T-helper 1 cell treated with Interleukin-12 subunit alpha and Interleukin-12 subunit beta and Interleukin-4 antibody, amounts not matched to agents 30 ng/mL and 1 ng/mL, for 36 hours (primary cell): ENCODE results near the gene ALDH1L2. TPM values are rescaled to one million over a fixed set of nuclear protein-coding genes. Genes with fewer than 3 reads are reported as not detected.

Experiments used
- intact Hi-C: fragments of 100-400 bp; cut with micrococcal nuclease; formaldehyde crosslinking; loops from one replicate; pipeline ENCODE4 v1.15.1; 2024
- total RNA-seq: library from RNA; stranded (reverse); gene quantifications from 2 replicates; pipeline ENCODE4 v1.2.3, GENCODE V29; 2022

The ALDH1L2 gene
- total RNA-seq, 1 donor from 2014 or later: 0.78 TPM

DNA sequence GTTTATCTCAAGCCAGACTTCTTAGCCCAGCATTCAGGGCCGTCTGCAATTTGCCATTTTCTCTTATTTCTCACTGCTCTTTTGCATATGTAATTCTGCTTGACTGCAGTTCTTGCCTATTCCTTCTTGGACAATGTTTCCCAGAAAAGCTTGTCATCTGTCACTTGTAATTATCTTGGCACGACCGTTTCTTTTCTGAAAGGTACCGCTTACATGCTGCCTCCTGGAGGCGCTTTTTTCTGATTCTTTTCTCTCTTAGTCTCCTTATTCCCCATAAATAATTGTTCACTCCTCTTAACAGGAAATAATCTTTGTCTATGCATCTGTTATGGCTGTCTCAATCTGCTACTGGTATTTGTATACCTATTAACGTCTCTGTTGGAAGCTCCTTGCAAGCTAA, 1.2 kb upstream of the ALDH1L2 start:
- intact Hi-C loops: loop anchor here (2.0 kb wide), 1 partner anchor 1245 kb away; the partner anchor contains the start of gene NT5DC3

DNA sequence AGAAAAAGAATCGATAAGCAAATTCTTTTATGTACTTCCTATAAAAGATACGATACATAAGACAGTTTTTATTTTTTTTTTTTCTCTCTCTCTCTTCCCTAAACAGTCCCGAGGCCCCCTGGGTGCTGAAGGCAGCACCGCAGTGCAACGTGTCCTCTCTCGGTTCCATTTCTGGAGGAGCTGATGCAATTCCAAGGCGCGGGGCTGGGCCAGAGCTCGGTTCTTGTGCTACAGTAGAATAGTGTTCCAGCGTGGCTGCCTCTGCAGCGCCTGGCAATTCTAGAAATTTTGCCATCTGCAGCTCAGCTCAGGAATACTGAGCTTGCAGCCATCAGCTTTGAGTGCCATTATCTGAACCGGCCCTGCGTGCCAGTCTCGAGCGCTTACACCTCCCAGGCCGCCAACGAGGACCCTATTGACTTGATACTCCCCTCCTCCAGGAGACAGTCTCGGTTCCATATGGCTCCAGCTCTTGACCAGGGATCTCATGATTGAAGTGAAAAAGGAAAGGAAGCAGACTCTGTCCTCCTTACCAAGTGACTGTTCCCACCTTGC, 630 bp downstream of the ALDH1L2 start:
- intact Hi-C loops: loop anchor here (1.0 to 2.0 kb wide), 3 partner anchors 24 to 1243 kb away; partner anchors contain the start of genes NOPCHAP1, NT5DC3 and WASHC4

DNA sequence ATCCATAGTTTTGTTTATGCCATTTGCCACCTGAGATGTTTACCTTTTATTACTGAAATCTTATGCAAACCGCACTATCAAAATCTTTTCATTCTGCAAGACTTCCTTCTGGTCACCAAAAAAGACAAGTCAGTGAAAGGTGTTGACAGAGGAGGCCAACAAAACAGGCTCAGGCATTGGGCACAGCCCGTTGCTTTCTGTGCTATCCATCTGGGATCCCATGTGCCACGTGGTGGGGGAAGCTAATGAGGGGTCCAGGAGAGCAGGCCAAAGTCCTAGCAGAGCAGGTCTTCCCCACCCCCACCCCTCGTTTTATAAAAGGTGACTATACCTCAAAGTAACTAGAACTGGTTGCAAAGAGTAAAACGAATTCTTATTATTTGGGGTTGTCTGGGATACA, 1.2 kb downstream of the ALDH1L2 start:
- intact Hi-C loops: no loop called here

DNA sequence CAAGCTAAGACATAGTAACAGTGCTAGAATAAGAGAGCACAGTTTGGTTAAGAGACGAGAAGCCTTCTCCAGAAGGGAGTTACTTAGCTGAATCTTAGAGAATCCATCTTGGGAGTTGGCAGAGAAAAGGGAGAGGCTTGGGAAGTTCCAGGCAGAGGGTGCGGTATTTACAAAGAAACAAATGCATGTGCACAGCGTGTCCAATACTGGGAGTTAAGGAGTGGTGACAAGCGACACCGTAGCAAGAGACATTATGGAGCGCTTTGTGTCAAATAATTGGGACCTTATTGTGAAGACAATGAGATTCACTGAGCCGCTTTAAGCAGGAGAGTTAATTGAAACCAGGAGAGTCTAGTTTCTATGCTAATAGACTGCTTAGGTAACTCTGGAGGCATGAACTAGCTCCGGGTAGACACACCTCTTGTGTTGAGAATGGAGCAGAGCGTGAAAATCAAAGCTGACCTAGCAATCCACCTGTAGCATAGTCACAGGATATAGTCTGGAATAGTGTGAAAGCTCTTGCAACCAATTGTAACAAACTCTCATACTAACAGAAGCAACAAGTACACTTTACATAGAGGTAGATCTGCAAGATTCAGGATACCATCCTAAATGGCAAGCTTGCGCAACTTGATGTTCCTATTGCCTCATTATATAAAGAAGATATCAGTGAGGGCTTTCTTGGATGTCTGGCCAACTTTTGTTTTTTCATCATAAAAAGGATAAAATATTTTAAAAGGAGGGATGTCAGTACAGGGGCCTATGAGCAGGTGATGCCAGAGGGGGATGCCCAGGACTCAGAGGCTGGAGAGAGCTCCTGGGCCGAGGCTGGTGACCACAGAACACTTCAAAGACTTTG, 5.3 kb downstream of the ALDH1L2 start:
- intact Hi-C loops: no loop called here

DNA sequence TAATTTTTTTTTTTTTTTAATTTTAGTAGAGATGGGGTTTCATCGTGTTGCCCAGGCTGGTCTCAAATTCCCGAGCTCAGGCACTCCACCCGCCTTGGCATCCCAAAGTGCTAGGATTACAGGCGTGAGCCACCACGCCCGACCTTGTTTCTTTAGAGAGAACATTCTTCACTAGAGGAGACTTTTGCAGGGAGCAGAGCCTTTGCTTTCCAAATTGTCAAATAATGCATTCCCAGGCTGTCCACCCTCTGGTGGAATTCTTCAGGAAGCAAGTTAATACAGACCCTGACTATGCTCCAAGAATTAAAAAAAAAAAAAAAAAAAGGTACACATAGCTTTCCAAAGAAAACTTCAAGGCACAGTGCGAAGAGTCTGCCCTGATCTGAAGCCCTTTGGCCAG, 6.8 kb downstream of the ALDH1L2 start:
- intact Hi-C loops: no loop called here

DNA sequence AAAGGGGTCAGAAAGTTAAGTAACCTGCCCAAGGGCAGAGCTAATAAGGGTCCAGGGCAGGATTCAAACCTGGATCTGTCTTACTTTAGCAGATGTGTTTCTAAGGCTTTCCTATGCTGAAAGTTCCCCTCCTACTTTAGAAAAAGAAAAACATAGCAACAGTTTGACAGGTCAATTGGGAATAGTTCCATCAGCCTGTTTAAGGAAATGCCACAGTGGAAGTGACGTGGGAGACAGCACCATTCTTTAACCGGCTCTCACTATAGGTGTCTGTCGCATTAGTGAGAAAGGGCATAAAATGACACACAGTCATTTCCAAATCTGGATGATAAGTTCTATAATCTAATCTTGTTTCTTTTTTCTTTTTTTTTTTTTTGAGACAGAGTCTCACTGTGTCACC, 7.3 kb downstream of the ALDH1L2 start:
- intact Hi-C loops: no loop called here

DNA sequence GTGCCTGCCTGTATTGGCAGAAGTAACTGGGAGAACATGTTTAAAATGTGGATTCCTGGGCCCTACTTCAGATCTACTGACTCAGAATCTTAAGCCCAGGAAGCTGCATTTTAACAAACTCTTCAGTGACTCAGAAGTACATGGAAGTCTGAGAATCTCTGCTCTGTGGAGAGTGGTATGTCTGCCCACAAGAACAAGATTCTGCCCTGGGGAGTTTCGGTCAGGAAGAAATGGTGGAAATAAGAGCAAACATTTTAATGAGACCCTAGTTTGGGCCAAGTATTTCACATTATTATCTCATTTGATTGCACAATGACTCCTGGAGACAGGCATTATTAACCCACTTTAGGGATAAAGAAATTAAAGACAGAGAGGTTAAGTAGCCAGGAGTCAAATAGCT, 8.2 kb downstream of the ALDH1L2 start:
- intact Hi-C loops: no loop called here

DNA sequence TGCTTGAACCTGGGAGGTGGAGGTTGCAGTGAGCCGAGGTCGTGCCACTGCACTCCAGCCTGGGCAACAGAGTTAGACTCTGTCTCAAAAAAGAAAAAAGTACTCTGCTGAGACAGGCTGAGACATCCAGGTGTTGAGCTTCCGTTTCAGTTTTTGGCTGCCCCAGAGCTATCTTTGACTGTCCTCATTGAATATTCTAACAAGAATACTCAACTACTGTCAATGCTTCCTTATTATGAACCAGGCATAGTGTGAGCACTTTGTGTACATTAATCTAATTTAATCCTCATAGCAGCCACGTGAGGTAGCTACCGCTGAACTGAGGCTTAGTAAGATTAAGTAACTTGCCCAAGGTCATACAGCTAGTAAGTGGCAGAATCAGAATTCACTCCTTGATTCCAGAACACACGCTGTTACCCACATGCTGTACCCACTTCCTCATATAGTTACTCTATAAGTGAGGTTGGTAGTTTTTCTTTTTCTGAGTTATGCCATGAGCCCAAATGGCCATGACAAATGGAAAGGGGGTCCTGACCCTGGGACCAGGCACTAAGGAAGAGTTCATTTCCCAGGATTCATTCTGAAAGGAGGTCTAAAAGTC, 11.3 kb downstream of the ALDH1L2 start:
- intact Hi-C loops: no loop called here

DNA sequence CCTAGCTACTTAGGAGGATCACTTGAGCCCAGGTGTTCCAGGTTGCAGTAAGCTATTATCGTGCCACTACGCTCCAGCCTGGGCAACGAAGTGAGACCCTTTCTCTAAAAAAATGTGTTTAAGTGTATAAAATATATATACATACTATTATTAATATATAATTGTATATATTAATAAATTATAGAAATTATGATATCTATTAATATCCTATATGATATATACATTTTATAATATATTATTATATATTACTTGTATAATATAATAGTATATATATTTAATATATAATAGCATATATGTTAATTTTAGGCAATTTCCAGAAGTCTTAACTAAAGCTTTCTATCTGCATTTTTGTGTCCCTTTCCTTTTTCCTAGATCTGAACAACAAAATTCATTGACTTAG, 12.3 kb downstream of the ALDH1L2 start:
- intact Hi-C loops: no loop called here

DNA sequence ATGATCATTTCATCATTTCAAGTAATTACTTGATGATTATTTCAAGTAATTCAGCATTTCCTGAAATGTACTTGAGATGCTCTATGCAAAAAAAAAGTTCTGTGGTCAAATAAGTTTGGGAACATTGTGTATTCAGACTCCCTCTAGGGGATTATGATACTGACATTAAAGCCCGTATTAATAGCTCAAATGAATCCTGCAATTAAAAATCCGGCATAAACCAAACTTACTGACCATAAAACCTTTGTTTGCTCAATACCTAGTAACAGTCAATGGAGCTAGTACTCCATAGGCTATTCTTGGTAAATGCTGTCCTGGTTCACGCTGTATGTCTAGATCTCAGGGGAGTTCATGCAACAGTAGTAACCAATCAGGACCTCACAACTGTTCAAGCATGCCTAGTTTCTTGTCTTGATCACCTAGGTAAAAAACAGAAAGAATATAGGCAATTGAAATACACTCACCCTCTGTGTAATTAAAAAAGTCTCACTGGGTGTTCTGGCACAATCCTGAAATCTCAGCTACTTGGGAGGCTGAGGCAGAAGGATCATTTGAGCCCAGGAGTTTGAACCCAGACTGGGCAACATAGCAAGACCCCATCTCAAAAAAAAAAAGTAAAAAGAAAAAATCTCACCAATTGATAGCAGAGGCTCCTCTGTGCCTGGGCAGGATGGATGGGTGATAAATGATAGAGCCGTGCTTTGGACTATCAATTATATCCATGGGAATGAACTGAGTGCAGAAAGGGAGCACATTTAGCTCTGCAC, 14.1 kb downstream of the ALDH1L2 start:
- intact Hi-C loops: no loop called here

DNA sequence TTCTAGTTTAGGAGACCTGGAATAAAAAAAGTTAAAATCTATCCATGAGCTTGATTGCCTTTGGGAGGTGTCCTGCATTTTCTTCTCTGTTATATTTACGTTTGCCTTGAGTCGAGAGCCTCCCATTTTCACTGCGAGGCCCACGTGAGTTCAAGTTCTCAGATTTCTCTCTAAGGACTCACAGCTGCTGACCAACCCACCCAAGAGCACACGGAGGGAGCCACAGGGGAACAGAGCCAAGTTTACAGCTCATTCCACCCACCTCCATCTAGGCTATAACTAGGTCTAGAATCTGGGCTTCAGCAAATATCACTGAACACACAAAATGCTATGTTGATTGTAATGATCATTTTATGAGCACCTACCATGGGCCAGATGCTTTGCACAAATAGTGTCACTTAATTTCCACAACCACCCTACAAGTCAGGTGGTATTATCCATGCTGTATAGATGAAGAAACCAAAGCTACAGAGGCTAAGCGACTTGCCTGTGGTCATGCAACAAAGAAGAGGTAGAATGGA, 16.7 kb downstream of the ALDH1L2 start:
- intact Hi-C loops: no loop called here

DNA sequence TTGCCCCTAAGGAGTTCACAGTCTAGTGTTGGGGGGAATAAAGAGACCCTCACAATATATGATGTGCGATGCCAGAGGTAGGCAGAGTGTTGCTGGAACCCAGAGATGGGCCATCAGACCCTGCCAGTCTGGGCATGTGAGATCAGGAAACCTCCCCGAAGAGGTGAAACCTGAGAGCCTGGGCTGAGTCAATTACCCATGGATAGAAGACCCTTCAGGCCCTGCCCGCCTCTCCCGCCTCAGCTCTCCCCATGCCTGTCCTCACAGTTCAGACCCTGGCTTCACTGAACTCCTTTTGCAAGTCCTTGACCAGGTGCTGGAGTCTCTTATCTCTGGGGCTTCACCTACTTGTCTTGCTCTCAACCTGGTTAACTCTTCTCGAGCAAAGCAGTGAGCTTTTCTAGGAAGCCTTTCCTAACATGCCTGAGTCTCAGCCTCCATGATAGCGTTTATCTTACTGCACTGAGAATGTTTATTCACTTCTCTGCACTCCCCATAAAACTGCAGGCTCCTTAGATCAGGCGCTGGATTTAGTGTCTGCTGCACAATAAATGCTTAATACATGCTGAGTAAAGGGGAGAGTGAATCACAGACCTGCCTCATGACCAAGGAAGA, 19.6 kb downstream of the ALDH1L2 start:
- intact Hi-C loops: no loop called here

DNA sequence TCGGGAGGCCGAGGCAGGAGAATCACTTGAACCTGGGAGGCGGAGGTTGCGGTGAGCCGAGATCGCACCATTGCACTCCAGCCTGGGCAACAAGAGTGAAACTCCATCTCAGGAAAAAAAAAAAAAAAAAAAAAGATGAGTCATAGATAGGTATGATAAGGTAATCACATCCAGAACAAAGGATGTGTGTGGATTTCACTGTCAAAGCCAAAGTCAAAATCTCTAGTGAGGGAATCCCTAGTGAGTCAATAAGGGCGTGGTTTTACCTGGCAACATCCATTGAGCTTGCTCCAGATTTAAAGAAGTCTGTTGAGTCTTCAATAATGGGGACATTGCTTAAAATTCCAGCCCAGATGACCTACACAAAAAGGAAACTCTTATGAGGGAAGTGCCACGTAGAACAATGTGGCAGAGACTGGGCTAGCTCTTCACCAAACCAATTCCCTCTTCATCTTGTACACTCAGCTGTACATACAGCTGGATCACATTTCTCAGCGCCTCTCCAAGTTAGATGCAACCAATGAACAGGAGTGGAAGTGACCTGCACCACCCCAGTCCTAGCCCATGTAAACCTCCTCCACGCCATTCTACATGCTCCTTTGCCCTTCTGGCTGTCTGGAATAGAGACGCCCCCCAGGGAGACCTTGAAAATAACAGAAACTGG, 23.4 kb downstream of the ALDH1L2 start:
- intact Hi-C loops: no loop called here

DNA sequence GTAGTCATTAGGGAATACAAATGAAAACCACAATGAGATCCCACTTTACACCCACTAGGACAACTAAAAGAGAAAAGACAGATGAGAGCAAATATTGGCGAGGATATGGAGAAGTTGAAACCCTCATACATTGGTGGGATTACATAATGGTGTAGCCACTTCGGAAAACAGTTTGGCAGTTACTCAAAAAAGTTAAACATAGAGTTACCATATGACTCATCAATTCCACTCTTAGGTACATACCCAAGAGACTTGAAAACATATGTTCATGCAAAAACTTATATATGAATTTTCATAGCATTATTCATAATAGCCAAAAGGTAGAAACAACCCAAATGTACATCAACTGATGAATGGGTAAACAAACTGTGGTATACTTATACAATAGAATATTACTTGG, 27.1 kb downstream of the ALDH1L2 start:
- intact Hi-C loops: no loop called here

DNA sequence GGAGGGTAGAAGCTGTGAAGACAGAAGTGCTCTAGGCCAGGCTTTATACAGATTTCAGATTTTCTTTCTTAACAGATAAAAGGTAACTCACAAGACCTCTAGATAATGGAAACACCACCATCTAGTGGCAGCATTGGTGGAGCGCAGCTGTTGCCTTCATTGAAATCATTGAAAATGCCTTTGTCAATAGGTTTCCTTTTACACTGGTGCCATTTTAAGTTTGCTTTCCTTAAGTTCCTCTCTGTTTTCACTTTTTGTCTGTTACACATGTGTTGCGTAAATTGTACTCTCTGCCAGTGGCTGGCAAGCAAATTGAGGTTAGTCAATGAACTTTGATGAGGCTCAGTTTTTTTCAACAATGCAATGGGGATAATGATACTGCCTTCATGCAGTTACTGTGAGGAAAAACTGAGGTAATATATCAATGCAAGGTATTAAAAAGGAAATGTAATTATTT, 31.1 kb downstream of the ALDH1L2 start:
- intact Hi-C loops: loop anchor here (1.0 to 5.0 kb wide), 13 partner anchors 67 to 852 kb away; partner anchors contain the start of genes CHST11, EID3, NOPCHAP1 and SLC41A2

DNA sequence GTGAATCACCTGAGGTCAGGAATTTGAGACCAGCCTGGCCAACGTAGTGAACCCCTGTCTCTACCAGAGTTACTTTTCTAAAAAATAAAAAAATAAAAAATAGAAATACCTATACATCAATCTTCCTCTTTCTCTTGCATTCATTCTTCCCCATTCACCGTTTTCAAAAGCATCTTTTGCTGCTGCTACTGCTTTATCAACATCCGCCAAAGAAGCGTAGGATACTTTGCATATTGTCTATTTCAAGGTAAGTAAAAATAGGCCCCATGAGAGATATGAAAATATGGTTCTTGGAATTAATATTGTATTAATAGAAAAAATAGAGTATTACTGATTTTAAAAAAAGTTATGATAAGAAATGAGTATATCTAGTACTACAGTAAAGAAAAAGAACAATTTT, 32.3 kb downstream of the ALDH1L2 start:
- intact Hi-C loops: loop anchor here (2.0 to 5.0 kb wide), 4 partner anchors 93 to 750 kb away; partner anchors contain the start of genes CHST11, EID3 and SLC41A2

DNA sequence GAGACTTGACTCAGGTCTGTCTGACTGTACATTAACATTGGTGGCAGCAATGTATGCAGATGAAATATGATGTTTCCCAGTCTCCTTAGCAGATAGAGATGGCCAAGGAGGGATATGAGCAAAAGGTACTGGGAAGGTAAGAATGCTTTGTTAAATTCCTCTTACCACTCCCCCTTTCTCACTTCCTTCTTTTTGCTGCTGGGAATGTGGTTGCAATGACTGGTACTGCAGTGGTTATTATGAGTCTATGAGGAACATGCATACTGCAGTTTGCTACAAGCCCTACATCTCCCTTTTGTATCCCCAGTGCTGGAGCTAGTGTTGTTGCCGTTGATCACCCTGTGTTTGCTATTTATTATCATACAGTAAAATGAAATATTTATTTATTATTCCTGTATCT, 35.9 kb downstream of the ALDH1L2 start:
- intact Hi-C loops: no loop called here

DNA sequence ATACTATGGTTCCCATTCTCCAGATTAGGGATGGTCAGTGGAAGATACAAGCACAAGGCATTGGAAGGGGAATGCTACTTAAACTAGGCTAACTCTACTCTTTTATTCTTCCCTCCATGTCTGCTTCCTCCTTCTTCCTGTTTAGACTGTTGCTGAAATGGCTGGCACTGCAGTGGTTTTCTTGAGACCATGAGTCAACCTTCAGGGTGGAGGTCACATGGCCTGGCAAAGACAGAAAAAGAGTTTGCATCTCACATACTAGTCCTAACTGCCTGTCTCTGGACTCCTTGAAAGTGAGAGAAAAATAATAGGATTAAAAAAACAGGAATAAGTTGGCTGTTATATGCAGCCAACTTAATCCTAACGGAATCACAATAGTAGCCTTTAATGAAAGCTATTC, 37.0 kb downstream of the ALDH1L2 start:
- intact Hi-C loops: no loop called here

DNA sequence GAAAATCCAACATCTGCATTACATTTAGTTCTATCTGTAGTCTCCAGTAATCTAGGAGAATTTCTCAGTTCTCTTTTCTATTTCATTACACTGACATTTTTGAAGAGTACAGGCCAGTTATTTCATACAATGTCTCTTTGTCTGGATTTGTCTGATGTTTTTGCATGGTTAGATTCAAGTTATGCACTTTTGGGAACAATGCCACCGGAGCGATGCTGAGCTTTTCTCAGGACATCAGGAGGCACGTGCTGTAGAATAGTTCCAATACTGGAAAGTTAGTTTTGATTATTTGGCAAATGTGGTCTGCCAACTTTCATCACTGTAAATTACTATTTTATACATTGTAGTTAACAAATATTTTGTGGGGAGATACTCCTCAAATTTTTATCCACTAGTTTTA, 43.1 kb downstream of the ALDH1L2 start:
- intact Hi-C loops: no loop called here

DNA sequence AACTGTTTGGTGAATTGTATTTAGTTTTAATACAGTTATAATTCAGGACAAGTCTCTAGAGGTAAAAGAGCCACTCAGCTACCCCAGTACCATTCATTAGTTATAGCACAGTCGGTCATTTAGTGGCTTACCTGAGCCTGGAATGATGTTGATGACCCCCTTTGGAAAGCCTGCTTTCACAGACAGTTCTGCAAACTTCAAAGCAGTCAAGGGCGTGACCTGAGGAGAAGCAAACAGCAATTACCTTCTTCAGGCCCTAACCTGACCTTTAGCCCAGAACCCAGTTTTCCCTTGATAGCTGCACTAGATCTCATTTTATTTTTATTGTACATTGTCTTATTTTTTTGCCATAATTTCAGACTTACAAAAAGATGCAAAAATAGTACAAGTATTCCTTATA, 43.8 kb downstream of the ALDH1L2 start:
- intact Hi-C loops: no loop called here
